HG02943 (cell line): ENCODE measurements around the gene PLEKHA8.

ENCODE experiments used
- ATAC-seq: cut with Tn5 transposase; IDR thresholded peaks from one replicate; pipeline ENCODE4 v1.9.1; 2021; ENCODE audit warnings: mild to moderate bottlenecking, low read depth, moderate library complexity; ENCODE audit not compliant: unreplicated experiment

PLEKHA8 gene

GRCh38 chr7:30028216-30028748, at the start of gene PLEKHA8:
TSS of gene PLEKHA8 (plus strand) at chr7:30028412. CDS start at chr7:30028763, 351 bp downstream.
- ATAC-seq: peak; percentile 41

GRCh38 chr7:29980151-29980550, 48.1 kb upstream of the PLEKHA8 start:
- ATAC-seq: no peak

- no peak for ATAC-seq
Observed at GRCh38 chr7:29987083-29987482, 41.1 kb upstream of the PLEKHA8 start.

GRCh38 chr7:29987811-29988317, 40.3 kb upstream of the PLEKHA8 start:
- ATAC-seq: no peak

- ATAC-seq: peak; percentile 43
Observed at GRCh38 chr7:29988424-29989256, 39.6 kb upstream of the PLEKHA8 start.

GRCh38 chr7:29989257-29989995, 38.8 kb upstream of the PLEKHA8 start, which contains the start of gene SCRN1:
TSS of gene SCRN1 (minus strand) at chr7:29989801. CDS start at chr7:29969067, 20,734 bp downstream.
- ATAC-seq: no peak

GRCh38 chr7:29990931-29991330, 37.3 kb upstream of the PLEKHA8 start:
- no peak for ATAC-seq

- ATAC-seq: no peak
Observed at GRCh38 chr7:29991937-29992336, 36.3 kb upstream of the PLEKHA8 start.

GRCh38 chr7:29993140-29993539, 35.1 kb upstream of the PLEKHA8 start:
- ATAC-seq: no peak

- no peak for ATAC-seq
Observed at GRCh38 chr7:29995652-29996051, 32.6 kb upstream of the PLEKHA8 start.

- no peak for ATAC-seq
Observed at GRCh38 chr7:29996321-29996720, 31.9 kb upstream of the PLEKHA8 start.

GRCh38 chr7:29998489-29998888, 29.7 kb upstream of the PLEKHA8 start:
- ATAC-seq: no peak

- ATAC-seq: no peak
Observed at GRCh38 chr7:30001998-30002397, 26.2 kb upstream of the PLEKHA8 start.

GRCh38 chr7:30003098-30003497, 25.1 kb upstream of the PLEKHA8 start:
- ATAC-seq: no peak

- ATAC-seq: no peak
Observed at GRCh38 chr7:30005464-30005863, 22.7 kb upstream of the PLEKHA8 start.

GRCh38 chr7:30010021-30010420, 18.2 kb upstream of the PLEKHA8 start:
- ATAC-seq: no peak

- ATAC-seq: no peak
Observed at GRCh38 chr7:30012757-30013156, 15.5 kb upstream of the PLEKHA8 start.

- ATAC-seq: no peak
Observed at GRCh38 chr7:30018451-30018850, 9.8 kb upstream of the PLEKHA8 start.

- no peak for ATAC-seq
Observed at GRCh38 chr7:30019387-30019786, 8.8 kb upstream of the PLEKHA8 start.

- no peak for ATAC-seq
Observed at GRCh38 chr7:30019960-30020359, 8.3 kb upstream of the PLEKHA8 start.

GRCh38 chr7:30020535-30020934, 7.7 kb upstream of the PLEKHA8 start:
- no peak for ATAC-seq
